ENCODE results near the gene DTNA. TPM values are rescaled to one million over a fixed set of nuclear protein-coding genes. Genes with fewer than 3 reads are reported as not detected.
A peak's percentile ranks its signal among the peaks of the same experiment; 100 is the strongest.

The DTNA gene
- total RNA-seq, 1 donor from 2014 or later: 153 TPM

DNA sequence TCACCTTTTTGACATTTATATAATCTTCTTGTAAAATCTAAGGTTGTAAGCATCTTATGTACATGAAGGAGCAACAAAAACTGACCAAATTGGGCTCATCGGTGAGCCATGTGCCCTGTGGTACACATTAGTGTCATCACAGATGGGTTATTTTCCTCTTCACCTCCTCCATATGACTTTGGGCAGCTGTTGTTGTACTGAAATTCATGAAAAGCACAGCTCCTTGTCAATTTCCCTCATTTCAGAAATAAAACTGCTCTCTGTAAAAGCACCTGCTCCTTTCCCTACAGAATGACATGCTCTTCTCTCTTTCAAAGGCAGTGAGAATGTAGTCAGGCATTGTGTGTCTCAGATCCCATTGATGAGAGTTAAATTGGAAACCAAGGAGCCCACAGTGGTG is 42.0 kb downstream of the DTNA start:
- intact Hi-C loops (cut with DNase I): no loop called here
- DNase-seq (ENCODE audit: missing footprints): no peak
- ATAC-seq: no peak

DNA sequence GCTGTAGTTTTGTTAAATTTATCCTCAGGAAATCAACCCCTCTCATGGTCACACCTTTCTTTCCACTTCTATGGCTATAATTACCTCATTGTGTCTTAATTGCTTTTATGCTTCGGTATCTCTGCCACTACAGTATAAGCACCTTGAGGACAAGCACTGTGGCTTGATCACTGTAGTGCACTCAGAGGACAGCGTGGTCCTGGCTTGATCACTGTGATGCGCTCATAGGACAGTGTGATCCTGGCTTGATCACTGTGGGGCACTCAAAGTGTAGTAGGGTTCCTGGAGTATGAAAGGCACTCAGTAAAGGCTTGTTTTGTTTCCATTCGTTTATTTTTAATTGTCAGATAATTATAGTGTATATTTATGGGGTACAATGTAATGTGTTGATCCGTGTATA is 44.2 kb downstream of the DTNA start:
- ATAC-seq: peak; percentile 57
- DNase-seq (ENCODE audit: missing footprints): no peak

DNA sequence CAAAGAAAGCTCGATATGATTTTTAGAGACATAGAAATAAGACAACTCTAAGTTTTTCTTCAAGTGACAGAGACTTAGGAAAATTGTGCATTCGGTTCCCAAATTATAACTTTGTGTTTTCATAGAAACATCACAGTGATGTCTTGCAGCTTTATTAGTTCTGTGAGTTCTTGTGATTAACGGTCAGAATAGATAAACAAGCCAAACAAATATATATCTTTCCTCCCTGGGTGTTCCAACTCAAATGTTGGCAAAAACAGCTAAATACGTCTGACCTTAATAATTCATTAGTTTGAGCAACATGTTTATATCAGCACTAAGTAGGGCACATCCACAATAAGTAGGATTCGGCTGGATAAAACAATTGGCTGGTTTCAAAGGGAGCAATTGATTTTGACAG is 47.6 kb downstream of the DTNA start:
- intact Hi-C loops (cut with DNase I): no loop called here
- DNase-seq (ENCODE audit: missing footprints): no peak
- no peak for ATAC-seq

More for the DNA sequence above, 44.2 kb downstream of the DTNA start:
- intact Hi-C loops (cut with DNase I): no loop called here

DNA sequence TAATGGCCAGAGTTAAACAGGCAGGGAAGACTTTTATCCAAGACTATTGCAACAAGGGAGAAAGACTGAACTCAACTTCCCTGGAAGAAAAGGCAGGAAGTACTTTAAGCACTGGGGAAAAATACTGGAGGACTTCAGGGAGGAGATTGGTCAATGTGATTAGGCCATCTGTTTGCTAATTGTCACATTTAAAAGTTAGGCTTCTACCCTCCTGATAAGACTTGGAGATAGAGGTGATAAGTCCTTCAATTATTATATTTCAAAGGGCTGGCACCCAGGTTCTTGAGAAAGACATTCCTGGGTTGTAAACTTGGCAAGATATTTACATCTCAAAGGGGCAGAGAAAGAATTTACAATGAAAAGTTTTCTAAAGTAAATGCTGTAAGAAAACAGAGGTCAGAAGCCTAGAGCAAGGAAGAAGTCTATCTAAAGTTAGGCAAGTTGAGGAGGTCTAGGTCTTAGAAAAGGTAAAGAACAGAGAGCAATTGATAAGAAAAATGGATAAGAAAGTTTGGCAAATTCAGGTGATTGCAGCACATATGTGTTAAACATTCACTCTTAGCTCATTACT is 48.4 kb downstream of the DTNA start:
- DNase-seq (ENCODE audit: missing footprints) (no peak), ATAC-seq (no peak)
- intact Hi-C loops (cut with DNase I): no loop called here

DNA sequence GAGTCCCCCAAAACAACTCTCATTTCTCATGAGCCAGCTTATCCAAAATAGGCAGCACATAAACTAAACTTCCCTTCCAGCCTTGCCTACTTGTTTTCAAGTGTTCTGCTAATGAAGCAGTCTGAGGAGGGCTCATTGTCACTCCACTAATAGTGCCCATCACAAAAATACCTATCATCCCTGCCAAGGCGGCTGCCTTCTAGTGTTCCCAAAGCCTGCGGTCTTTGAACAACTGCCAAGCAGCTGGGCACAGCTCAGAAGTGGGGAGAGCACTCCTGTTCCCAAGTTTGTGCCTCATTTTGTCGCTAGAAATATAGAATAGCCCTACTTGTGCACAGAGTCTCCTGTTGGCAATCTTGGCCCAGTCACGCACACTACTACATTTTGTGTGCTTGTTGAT is 50.3 kb downstream of the DTNA start:
- no peak for DNase-seq (ENCODE audit: missing footprints)
- intact Hi-C loops (cut with DNase I): no loop called here
- ATAC-seq: peak; percentile 83

DNA sequence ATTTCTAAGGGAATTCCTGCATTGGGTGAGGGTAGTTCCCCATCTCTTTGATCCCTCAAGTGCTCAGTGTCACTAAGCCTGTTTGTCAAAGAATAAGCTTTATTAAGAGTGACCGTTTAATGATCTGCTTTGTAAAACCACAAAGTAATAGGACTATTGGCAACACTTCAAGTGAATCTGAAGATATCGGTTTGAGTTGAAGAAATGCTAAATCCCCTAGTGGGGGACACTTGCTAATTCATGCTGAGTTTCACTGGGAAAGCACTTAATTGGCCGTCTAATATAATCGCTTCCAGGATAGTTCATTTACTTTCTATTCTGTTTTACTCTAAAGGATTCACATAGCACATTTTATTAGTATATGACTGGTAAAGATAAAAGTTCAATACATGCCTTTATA is 54.4 kb downstream of the DTNA start:
- intact Hi-C loops (cut with DNase I): no loop called here
- ATAC-seq (no peak), DNase-seq (ENCODE audit: missing footprints) (no peak)

DNA sequence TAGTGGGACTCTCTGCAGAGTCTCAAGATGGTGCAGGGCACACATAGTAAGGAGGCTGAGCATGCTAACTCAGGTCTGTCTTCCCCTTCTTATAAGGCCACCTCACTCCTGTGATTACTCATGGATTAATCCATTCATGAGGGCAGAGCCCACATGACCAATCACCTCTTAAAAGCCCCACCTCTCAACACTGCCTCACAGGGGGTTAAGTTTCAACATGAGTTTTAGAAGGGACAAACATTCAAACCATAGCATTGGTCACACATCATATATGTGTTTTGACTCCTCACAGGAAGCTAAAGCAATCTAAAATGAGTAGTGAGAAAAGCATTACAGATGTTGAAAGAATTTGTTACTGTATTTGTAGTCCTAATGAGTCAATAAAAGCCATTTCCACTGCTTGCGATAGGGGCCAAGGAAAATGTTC is 57.5 kb downstream of the DTNA start:
- ATAC-seq (no peak), DNase-seq (ENCODE audit: missing footprints) (no peak)
- intact Hi-C loops (cut with DNase I): no loop called here

DNA sequence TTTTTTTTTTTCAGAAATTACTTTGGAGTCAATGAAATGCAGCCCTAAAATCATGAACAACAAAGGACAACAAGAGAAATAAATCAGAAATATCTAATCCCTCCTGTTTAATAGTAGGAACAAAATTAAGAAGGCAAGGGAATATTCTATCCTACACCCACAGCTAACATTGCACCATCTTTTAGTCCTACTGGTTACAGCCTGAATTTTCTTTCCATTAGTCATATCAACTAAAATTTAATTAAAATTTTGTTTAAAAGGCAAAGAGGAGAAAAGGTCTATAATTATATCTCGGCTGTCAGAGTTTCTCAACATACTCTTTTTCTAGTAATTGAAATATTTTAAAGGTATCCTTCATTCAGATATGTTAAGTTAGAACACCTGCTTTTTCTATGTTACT is 61.9 kb downstream of the DTNA start:
- intact Hi-C loops (cut with DNase I): loop anchor here (5.0 kb wide), 1 partner anchor 40 kb away; no protein-coding TSS in a partner anchor
- ATAC-seq (no peak), DNase-seq (ENCODE audit: missing footprints) (no peak)

DNA sequence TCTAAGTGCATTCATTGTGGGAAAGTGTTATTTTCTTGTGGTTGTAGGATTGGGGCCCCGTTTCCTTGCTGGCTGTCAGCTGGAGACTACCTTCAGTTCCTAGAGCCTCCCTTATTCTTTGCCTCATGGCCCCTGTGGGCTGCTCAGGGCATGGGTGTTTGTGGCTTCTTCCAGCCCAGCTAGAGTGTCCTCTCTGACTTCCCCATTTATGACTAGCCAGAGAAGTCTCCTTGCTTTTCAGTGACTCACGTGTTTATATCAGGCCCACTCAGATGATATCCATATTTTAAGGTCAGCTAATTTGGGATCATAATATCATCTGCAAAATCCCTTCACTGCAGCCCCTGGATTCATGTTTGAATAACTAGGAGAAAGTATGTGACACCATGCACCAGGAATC is 62.8 kb downstream of the DTNA start:
- DNase-seq (ENCODE audit: missing footprints) (no peak), ATAC-seq (peak; percentile 45)
- intact Hi-C loops (cut with DNase I): loop anchor here (5.0 kb wide), 1 partner anchor 41 kb away; no protein-coding TSS in a partner anchor

DNA sequence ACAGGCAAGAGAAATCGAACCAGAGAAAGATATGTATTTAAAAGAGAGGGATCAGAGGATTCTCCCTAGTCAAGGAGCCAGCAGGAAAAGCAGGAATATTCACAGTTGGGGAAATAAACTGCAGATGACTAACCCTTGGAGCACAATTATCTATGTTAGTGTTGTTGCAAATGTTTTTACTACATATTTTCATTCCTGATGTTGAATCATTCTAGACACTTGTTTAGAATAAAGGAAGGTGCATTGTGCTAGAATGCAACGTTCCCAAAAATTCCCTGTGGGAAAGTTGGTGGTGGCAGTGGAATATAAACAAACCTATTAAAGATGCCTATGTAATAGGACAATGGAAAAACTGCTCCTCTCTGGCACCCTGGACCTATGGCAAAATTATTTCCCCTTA is 63.3 kb downstream of the DTNA start:
- intact Hi-C loops (cut with DNase I): loop anchor here (5.0 kb wide), 1 partner anchor 41 kb away; no protein-coding TSS in a partner anchor
- ATAC-seq: no peak
- DNase-seq (ENCODE audit: missing footprints): no peak

DNA sequence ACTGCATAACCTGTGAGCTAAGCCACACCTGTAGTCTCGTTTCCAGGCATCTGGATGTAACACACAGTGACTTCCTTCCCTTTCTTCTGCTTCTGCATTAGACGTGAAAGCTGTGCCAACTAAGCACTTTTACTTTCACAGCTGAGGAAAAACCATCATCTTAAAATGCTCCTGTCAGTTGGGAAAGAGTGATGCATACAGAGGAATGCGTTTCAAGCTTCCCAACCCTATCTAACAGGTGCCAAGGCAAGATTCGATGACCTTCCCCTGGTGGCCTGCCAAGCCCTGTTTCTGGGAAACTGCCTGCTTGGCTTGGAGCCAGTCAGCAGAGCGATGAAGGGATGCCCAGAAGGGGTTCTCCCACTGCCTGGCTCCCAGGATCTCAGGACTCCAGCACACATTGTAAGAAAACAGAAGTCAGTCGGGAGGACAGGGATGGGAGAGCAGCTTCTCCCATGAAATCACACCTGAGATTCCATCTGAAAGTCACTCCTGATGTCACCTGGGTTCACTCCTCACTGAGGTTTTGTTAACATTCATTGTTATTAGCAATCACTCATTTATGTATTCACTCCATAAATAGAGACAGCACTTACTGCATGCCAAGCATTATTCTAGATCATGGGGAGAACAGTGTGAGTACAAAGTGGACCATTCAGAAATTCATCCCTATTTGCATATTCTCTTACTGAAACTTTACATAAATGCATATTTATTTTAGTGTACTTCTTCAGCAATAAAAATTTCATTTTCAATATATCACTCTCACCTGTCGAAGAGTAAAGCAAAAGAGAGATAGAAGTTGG is 64.1 kb downstream of the DTNA start:
- DNase-seq (ENCODE audit: missing footprints) (no peak), ATAC-seq (peak; percentile 68)
- intact Hi-C loops (cut with DNase I): loop anchor here (5.0 kb wide), 1 partner anchor 42 kb away; no protein-coding TSS in a partner anchor

DNA sequence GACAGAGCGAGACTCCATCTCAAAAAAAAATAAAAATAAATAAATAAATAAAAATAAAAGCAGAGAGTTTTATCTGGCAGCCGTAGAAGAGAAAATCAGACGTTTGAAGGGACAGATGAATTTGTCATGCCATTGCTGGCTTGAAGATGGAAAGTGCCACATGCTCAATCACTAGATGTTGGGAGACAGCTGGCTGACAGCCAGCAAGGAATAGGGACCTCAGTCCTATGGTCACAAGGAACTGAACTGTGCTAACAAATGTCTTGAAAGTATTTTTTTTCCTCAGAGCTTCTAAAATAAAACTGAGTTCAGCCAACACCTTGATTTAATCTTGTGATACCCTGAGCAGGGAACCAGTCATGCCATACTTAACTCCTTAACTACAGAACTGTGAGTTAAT is 65.4 kb downstream of the DTNA start:
- ATAC-seq (no peak), DNase-seq (ENCODE audit: missing footprints) (no peak)
- intact Hi-C loops (cut with DNase I): no loop called here

DNA sequence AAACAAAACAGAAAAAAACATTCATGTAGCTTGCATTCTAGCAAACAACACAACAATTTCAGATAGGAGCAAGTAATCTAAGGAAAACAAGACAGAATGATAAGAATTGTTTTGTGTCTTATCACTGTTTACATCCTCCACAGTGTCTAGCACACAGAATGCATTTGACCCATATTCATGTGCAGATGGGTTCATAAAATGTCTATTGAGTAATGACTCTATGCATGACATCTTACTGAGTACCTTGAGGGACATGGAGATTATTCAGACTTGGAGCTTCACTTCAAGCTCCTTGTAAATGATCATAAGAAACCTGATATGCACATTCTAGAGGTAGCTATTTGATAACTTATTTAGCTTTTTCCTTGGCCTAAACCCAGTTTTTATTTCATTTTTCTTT is 69.0 kb downstream of the DTNA start:
- intact Hi-C loops (cut with DNase I): no loop called here
- ATAC-seq (no peak), DNase-seq (ENCODE audit: missing footprints) (no peak)

DNA sequence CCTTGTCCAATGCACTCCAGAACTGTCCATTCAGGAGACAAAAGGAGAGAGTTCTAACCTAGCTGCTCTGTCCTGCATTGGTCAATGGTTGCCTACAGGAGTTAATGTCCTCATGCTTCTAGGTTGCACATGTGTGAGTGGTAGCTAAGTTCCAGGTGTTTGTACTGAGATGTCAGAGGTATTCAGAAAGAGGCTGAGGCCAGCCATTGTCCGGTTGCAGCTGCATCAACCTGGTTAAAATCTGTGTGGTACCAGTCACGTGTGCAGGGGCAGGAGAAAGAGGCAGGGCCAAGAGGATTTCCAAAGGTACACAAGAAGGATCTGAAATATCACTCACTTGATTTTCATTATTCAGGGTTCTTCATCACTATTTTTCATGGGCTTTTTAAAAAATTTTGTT is 70.8 kb downstream of the DTNA start:
- no peak for ATAC-seq
- no peak for DNase-seq (ENCODE audit: missing footprints)
- intact Hi-C loops (cut with DNase I): loop anchor here (10.0 kb wide), 1 partner anchor 656 kb away; no protein-coding TSS in a partner anchor

DNA sequence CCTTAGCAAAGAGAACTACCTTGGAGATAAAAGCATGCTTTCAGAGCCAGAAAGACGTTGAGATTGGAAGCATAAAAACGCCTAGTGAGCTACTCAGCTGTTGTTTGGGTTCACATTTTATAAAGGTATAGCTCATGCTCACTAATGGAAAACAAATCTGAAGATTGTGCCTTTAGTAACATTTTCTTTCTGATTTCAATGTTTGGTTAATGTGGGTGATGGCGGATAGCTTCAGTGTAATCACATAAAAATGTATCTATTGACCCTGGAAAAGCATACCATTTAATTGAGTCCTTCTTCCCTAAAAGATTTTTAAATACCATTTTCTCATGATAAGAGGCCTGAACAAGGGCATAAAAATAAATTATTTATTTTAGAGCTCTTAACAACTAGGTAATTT is 73.4 kb downstream of the DTNA start:
- no peak for DNase-seq (ENCODE audit: missing footprints)
- intact Hi-C loops (cut with DNase I): loop anchor here (10.0 kb wide), 1 partner anchor 659 kb away; no protein-coding TSS in a partner anchor
- ATAC-seq: no peak

DNA sequence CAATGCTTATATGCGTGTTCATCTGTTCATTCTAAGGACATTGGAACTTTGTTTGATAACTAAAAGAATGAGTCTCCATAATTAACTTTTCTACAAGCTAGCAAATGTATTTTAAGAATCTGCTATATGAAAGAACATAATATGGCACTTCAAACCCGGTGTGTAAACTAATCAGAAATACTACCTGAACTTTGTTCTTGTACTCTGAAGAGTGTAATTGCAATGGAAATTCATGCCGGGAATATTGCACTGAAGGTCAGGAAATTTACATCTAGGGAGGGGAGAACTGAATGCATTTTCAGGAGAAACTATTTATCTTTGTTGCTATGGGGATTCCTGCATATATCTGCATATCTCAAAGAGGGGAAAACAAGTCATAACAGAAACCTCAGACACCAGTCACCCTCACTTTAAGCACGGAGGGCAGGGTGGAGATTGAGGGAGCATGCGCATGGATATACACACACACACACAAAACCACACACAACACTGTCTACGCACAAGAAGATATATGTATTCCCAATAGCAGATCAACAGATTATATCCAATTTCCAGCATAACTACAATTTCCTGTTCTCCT is 76.2 kb downstream of the DTNA start:
- intact Hi-C loops (cut with DNase I): loop anchor here (2.0 to 10.0 kb wide), 4 partner anchors 124 to 661 kb away; no protein-coding TSS in a partner anchor
- DNase-seq (ENCODE audit: missing footprints): no peak
- no peak for ATAC-seq

DNA sequence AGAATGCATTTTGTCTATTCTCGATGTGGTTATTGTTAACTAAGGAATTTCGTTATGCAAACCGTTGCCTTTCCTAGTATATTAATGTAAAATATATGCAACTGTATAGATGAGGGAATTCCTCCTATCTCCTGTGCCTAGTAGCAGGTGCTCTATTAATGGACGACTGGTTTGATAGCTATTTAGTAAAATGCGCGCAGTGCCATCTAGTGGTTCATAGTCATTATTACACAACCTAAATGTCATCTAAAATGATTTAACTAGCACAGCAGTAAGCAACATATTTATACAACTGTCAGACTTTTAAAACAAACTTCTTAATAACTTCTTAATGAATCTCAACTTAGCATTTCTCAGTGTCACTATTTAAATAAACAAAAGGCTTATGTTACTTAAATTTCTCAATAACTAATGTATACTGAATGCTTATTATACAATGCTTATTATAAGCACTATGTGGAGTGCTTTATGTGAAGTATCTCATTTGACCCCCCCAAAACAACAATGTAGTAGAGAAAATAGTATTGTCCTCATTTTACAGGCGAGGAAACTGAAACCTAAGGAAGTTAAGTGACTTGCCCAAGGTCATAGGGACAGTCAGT is 77.9 kb downstream of the DTNA start:
- ATAC-seq (peak; percentile 50), DNase-seq (ENCODE audit: missing footprints) (no peak)
- intact Hi-C loops (cut with DNase I): loop anchor here (2.0 to 10.0 kb wide), 5 partner anchors 126 to 663 kb away; no protein-coding TSS in a partner anchor

DNA sequence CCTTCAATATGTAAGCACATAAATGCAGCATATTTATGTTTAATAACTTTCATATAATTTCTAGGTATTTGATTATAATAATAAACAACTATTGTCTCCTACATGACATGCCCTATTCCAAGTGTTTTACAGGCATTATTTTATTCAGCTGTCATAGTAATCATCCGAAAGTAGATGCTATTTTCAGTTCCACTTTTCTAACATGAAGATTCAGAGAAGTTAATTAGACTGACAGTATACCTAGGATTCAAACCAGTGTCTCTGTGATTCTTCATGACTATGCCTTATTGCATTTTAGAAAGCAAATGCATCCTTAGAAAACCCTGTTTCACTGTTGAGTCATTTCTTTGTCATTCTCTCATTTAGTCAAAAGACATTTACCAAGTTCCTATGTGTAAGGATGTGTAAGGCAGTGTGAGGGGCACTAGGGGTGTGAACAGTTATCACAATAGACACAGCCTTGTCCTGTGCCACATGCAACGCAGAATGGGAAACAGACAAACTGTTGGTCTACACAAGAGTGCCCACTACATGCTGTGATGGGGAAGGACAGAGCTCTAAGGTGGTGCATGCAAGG is 79.8 kb downstream of the DTNA start:
- intact Hi-C loops (cut with DNase I): loop anchor here (2.0 to 10.0 kb wide), 4 partner anchors 128 to 665 kb away; no protein-coding TSS in a partner anchor
- DNase-seq (ENCODE audit: missing footprints): no peak

DNA sequence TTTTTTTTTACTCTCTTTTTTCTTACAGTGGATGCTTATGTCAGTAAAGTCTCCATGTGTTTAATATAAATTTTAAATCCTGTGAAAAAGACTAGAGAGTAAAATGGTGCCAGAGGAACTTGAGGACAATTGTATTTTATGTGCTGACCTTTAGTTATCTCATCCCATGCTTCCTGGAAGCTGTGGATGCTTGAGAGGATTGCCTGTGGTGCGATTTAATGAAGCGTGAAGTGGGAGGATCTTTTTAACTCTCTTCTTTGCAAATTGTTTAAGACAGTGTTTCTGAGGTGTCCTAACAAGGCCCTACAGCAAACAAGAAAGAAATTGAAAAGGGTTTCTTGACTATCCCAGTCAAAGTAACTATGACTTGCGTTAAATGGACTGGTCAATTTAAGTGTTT is 84.2 kb downstream of the DTNA start:
- ATAC-seq (no peak), DNase-seq (ENCODE audit: missing footprints) (no peak)
- intact Hi-C loops (cut with DNase I): no loop called here

More for the DNA sequence above, 79.8 kb downstream of the DTNA start:
- no peak for ATAC-seq

Measured in Right ventricle myocardium inferior (tissue), 1 donor.